Esophagus muscularis mucosa (tissue), 4 donors: ENCODE data around the gene ADORA1. TPM values are rescaled to one million over a fixed set of nuclear protein-coding genes. Genes with fewer than 3 reads are reported as not detected.

Source experiments
- DNase-seq: peaks from one replicate; pipeline ENCODE4 v3.0.0-alpha.2; 2017; ENCODE audit errors: extremely low spot score
- H3K27ac ChIP-seq, 4 donors: fragments of 200-600 bp; sonication (generic); replicated peaks in 1 of 4; 1 replicate in 3 of 4; 2 replicates in 1 of 4; pipeline ENCODE4 v1.5.1; 2016 to 2019; ENCODE audit warnings: mild to moderate bottlenecking in 1 of 4
- H3K27me3 ChIP-seq, 4 donors: fragments of 200-600 bp; sonication (generic); one replicate each; pipeline versions ENCODE4 v1.5.1 to v1.6.0; 2016 to 2019
- H3K36me3 ChIP-seq, 4 donors: fragments of 200-600 bp; sonication (generic); one replicate each; pipeline ENCODE4 v1.5.1; 2016 to 2019
- H3K4me1 ChIP-seq, 4 donors: fragments of 200-600 bp; sonication (generic); one replicate each; pipeline ENCODE4 v1.5.1; 2016 to 2019
- H3K4me3 ChIP-seq, 4 donors: fragments of 200-600 bp; sonication (generic); 1 replicate in 2 of 4; 2 replicates in 2 of 4; pipeline ENCODE4 v1.5.1; 2016 to 2019; ENCODE audit warnings: mild to moderate bottlenecking in 4 of 4, moderate library complexity in 1 of 4
- H3K9me3 ChIP-seq, 4 donors: fragments of 200-600 bp; sonication (generic); 1 replicate in 3 of 4; 2 replicates in 1 of 4; pipeline ENCODE4 v1.5.1; 2016 to 2019
- EP300 ChIP-seq: sonication (generic); formaldehyde crosslinking; IDR thresholded peaks from one replicate; pipeline ENCODE4 v1.6.1; 2017; ENCODE audit warnings: antibody characterized with exemption
- POLR2A ChIP-seq: fragments of 450-650 bp; IDR thresholded peaks from one replicate; pipeline ENCODE4 v1.6.1; 2017; ENCODE audit warnings: antibody characterized with exemption, moderate library complexity, mild to moderate bottlenecking, low read depth
- POLR2AphosphoS5 ChIP-seq, 2 donors: sonication (generic); formaldehyde crosslinking; IDR thresholded peaks; one replicate each; pipeline ENCODE4 v1.6.1; 2017; ENCODE audit warnings: antibody characterized with exemption in 2 of 2
- WGBS: methylation state at CpG from one replicate; pipeline ENCODE4 v1.1.5; 2018; 5-methylcytosine and 5-hydroxymethylcytosine counted together
- intact Hi-C: fragments of 100-400 bp; cut with DNase I; formaldehyde crosslinking; loops from one replicate; pipeline ENCODE4 v1.15.1; 2023
- total RNA-seq, 4 donors: library from RNA; depleted of rRNA; stranded (reverse); fragments of >200 nt; gene quantifications; one replicate each; pipeline versions ENCODE4 v1.1.0 to v1.2.1, GENCODE V29; 2016
- TF ChIP-seq, protein P1 (sequence below), 3 experiments: fragments of 200-600 bp in 2 of 3; fragments of 450-650 bp in 1 of 3; sonication (generic) in 2 of 3; IDR thresholded peaks; one replicate each; pipeline ENCODE4 v1.5.1; 2017 to 2019; ENCODE audit warnings: antibody characterized with exemption in 3 of 3, mild to moderate bottlenecking in 2 of 3, moderate library complexity in 1 of 3

ADORA1 gene
- total RNA-seq, 4 donors from 2014 or later: 0.34 to 1.7 (median 0.80) TPM

- Histone ChIP-seq H3K36me3 (no peaks in the 10 kb centered on the region), H3K4me1 (peaks cover 0 to 2% (median 0%) of the 10 kb centered on the region in 4 donors), H3K4me3 (no peak overlapping the region), H3K9me3 (no peaks in the 10 kb centered on the region), H3K27me3 (peaks cover 0 to 3% (median 0%) of the 10 kb centered on the region in 4 donors), H3K27ac (no peak overlapping the region)
- no peak for DNase-seq
- intact Hi-C loops: no loop called here
- 95% methylated on average over 1 of the region's 1 CpG for WGBS
- TF ChIP-seq POLR2A: no peak
- TF ChIP-seq EP300: no peak
- no peak for TF ChIP-seq POLR2AphosphoS5 (IDR thresholded peaks at IDR 0.05)
- TF ChIP-seq, protein P1, sequence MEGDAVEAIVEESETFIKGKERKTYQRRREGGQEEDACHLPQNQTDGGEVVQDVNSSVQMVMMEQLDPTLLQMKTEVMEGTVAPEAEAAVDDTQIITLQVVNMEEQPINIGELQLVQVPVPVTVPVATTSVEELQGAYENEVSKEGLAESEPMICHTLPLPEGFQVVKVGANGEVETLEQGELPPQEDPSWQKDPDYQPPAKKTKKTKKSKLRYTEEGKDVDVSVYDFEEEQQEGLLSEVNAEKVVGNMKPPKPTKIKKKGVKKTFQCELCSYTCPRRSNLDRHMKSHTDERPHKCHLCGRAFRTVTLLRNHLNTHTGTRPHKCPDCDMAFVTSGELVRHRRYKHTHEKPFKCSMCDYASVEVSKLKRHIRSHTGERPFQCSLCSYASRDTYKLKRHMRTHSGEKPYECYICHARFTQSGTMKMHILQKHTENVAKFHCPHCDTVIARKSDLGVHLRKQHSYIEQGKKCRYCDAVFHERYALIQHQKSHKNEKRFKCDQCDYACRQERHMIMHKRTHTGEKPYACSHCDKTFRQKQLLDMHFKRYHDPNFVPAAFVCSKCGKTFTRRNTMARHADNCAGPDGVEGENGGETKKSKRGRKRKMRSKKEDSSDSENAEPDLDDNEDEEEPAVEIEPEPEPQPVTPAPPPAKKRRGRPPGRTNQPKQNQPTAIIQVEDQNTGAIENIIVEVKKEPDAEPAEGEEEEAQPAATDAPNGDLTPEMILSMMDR (IDR thresholded peaks at IDR 0.05): no peak
Measured at GRCh38 chr1:203208181-203208580, 80.7 kb downstream of the ADORA1 start.

- no peak overlapping the region for H3K27ac ChIP-seq
- H3K4me1 ChIP-seq: no peaks in the 10 kb centered on the region
- no peaks in the 10 kb centered on the region for H3K9me3 ChIP-seq
- no peak for DNase-seq
- H3K4me3 ChIP-seq: no peak overlapping the region
- H3K27me3 ChIP-seq: no peaks in the 10 kb centered on the region
- TF ChIP-seq POLR2A (no peak), POLR2AphosphoS5 (IDR thresholded peaks at IDR 0.05) (no peak), EP300 (no peak)
- TF ChIP-seq, protein P1 (IDR thresholded peaks at IDR 0.05): no peak
- no peaks in the 10 kb centered on the region for H3K36me3 ChIP-seq
- intact Hi-C loops: no loop called here
Measured at GRCh38 chr1:203210350-203210749, 82.8 kb downstream of the ADORA1 start.

- DNase-seq: no peak
- intact Hi-C loops: no loop called here
- Histone ChIP-seq H3K9me3 (no peaks in the 10 kb centered on the region), H3K4me1 (peaks cover 0 to under 1% (median 0%) of the 10 kb centered on the region in 4 donors), H3K4me3 (no peak overlapping the region), H3K36me3 (no peaks in the 10 kb centered on the region), H3K27ac (no peak overlapping the region), H3K27me3 (no peaks in the 10 kb centered on the region)
- TF ChIP-seq EP300 (no peak), POLR2A (no peak), POLR2AphosphoS5 (IDR thresholded peaks at IDR 0.05) (no peak)
- TF ChIP-seq, protein P1 (IDR thresholded peaks at IDR 0.05): no peak
Measured at GRCh38 chr1:203210988-203211387, 83.5 kb downstream of the ADORA1 start.

GRCh38 chr1:203211812-203212211 lies 84.3 kb downstream of the ADORA1 start:
- H3K4me3 ChIP-seq: no peak overlapping the region
- no peak for DNase-seq
- peaks cover 0 to 5% (median 0%) of the 10 kb centered on the region in 4 donors for H3K27me3 ChIP-seq
- 87% methylated on average over 3 of the region's 3 CpGs for WGBS
- no peaks in the 10 kb centered on the region for H3K36me3 ChIP-seq
- no peaks in the 10 kb centered on the region for H3K9me3 ChIP-seq
- no peak for TF ChIP-seq POLR2A
- TF ChIP-seq, protein P1 (IDR thresholded peaks at IDR 0.05): no peak
- TF ChIP-seq EP300: no peak
- TF ChIP-seq POLR2AphosphoS5 (IDR thresholded peaks at IDR 0.05): no peak
- no peak overlapping the region for H3K27ac ChIP-seq
- peaks cover 0 to 6% (median 0%) of the 10 kb centered on the region in 4 donors for H3K4me1 ChIP-seq
- intact Hi-C loops: no loop called here

DNA sequence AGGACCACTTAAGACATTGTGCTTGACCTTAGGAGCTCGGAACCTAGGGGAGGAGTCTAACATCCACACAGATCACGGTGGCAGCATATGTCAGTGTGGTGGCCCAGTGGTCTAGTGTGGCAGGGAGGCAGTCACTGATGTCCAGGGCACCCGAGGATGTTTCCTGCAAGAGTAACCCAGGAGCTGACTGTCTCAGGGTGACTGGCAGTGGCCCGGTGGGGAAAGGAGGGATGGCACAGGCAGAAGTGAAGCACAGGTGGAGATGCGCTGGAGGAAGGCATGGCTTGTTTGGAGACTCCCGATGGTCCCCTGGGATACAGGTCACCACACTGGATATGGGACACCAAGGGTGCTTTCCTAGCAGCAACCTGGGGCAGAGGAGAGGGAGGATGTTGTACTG lies 85.6 kb downstream of the ADORA1 start:
- H3K27me3 ChIP-seq: peaks cover 0 to 16% (median 0%) of the 10 kb centered on the region in 4 donors
- intact Hi-C loops: no loop called here
- H3K4me3 ChIP-seq: no peak overlapping the region
- H3K36me3 ChIP-seq: no peaks in the 10 kb centered on the region
- DNase-seq: no peak
- H3K4me1 ChIP-seq: peaks cover 0 to 6% (median 0%) of the 10 kb centered on the region in 4 donors
- H3K9me3 ChIP-seq: no peaks in the 10 kb centered on the region
- no peak overlapping the region for H3K27ac ChIP-seq
- TF ChIP-seq EP300: no peak
- TF ChIP-seq POLR2AphosphoS5 (IDR thresholded peaks at IDR 0.05): no peak
- no peak for TF ChIP-seq POLR2A
- TF ChIP-seq, protein P1 (IDR thresholded peaks at IDR 0.05): no peak
- WGBS: 92% methylated on average over 6 of the region's 6 CpGs
